Neural cell (in vitro differentiated cells): ENCODE measurements around the gene CELA2A. TPM values are rescaled to one million over a fixed set of nuclear protein-coding genes. Genes with fewer than 3 reads are reported as not detected.

ENCODE experiments used
- H2AFZ ChIP-seq: fragments of 200-600, 300-800 bp; sonication (generic), shearing (Covaris generic); 2 replicates; pipeline ENCODE4 v1.6.0; 2014; ENCODE audit warnings: low read depth, mild to moderate bottlenecking, antibody characterized with exemption, low read length, moderate library complexity
- H3F3A ChIP-seq: fragments of 200-600 bp; shearing (Covaris generic); 2 replicates; pipeline ENCODE4 v1.6.1; 2016; ENCODE audit warnings: mild to moderate bottlenecking, moderate library complexity, mixed read lengths, antibody characterized with exemption, low read length; ENCODE audit not compliant: insufficient read depth, poor library complexity, severe bottlenecking
- H3K27ac ChIP-seq: fragments of 200-600, 300-800 bp; sonication (generic), shearing (Covaris generic); 2 replicates; pipeline ENCODE4 v1.5.1; 2014; ENCODE audit warnings: mild to moderate bottlenecking, low read length, moderate library complexity
- H3K27me3 ChIP-seq: fragments of 300-800, 200-600 bp; sonication (generic), shearing (Covaris generic); 2 replicates; pipeline ENCODE4 v1.6.0; 2014; ENCODE audit warnings: mild to moderate bottlenecking, low read depth, low read length, moderate library complexity; ENCODE audit not compliant: insufficient read depth
- H3K36me3 ChIP-seq: fragments of 300-800, 200-600 bp; sonication (generic), shearing (Covaris generic); 2 replicates; pipeline ENCODE4 v1.5.1; 2014; ENCODE audit warnings: mild to moderate bottlenecking, antibody characterized with exemption, low read length, moderate library complexity; ENCODE audit not compliant: insufficient read depth
- H3K4me2 ChIP-seq: fragments of 300-800, 200-600 bp; sonication (generic), shearing (Covaris generic); 2 replicates; pipeline ENCODE4 v1.6.0; 2014; ENCODE audit warnings: mild to moderate bottlenecking, low read length
- H3K4me3 ChIP-seq: fragments of 300-800, 200-600 bp; sonication (generic), shearing (Covaris generic); 2 replicates; pipeline ENCODE4 v1.5.1; 2014; ENCODE audit warnings: mild to moderate bottlenecking, low read length, moderate library complexity
- H3K79me2 ChIP-seq: fragments of 200-600 bp; shearing (Covaris generic); replicated peaks from 2 replicates; pipeline ENCODE4 v1.6.0; 2014; ENCODE audit warnings: mild to moderate bottlenecking, low read length, moderate library complexity; ENCODE audit not compliant: insufficient read depth
- H3K9ac ChIP-seq: fragments of 300-800, 200-600 bp; sonication (generic), shearing (Covaris generic); 2 replicates; pipeline ENCODE4 v1.6.1; 2016; ENCODE audit warnings: mild to moderate bottlenecking, low read length, mixed read lengths
- H3K9me2 ChIP-seq: fragments of 200-600 bp; shearing (Covaris generic); 2 replicates; pipeline ENCODE4 v1.6.1; 2016; ENCODE audit warnings: mild to moderate bottlenecking, low read length, mixed read lengths; ENCODE audit not compliant: insufficient read depth
- H3K9me3 ChIP-seq: fragments of 200-600, 300-800 bp; sonication (generic), shearing (Covaris generic); 2 replicates; pipeline ENCODE4 v1.6.1; 2016; ENCODE audit warnings: mild to moderate bottlenecking, mixed run types, low read length, moderate library complexity, mixed read lengths
- H4K20me1 ChIP-seq: fragments of 200-600 bp; shearing (Covaris generic); 2 replicates; pipeline ENCODE4 v1.6.1; 2016; ENCODE audit warnings: mild to moderate bottlenecking, mixed run types; ENCODE audit not compliant: insufficient read depth
- CTCF ChIP-seq: fragments of 450-650 bp; IDR thresholded peaks from 2 replicates; pipeline ENCODE4 v1.5.1; 2014; ENCODE audit warnings: antibody characterized with exemption, mild to moderate bottlenecking, moderate library complexity; ENCODE audit not compliant: poor library complexity, severe bottlenecking
- EP300 ChIP-seq: fragments of 450-650 bp; conservative IDR thresholded peaks from 2 replicates; pipeline ENCODE4 v1.6.1; 2014; ENCODE audit warnings: antibody characterized with exemption, mild to moderate bottlenecking, moderate library complexity; ENCODE audit not compliant: poor library complexity, severe bottlenecking
- EZH2 ChIP-seq: fragments of 200-600, 300-800 bp; shearing (Covaris generic), sonication (generic); IDR thresholded peaks from 2 replicates; pipeline ENCODE4 v1.6.1; 2014; ENCODE audit warnings: antibody characterized with exemption, low read length, borderline replicate concordance, mild to moderate bottlenecking; ENCODE audit not compliant: insufficient read depth, poor library complexity, severe bottlenecking
- MXI1 ChIP-seq: fragments of 450-650 bp; conservative IDR thresholded peaks from 2 replicates; pipeline ENCODE4 v1.6.1; 2014; ENCODE audit warnings: antibody characterized with exemption, mild to moderate bottlenecking; ENCODE audit not compliant: poor library complexity, severe bottlenecking
- POLR2AphosphoS5 ChIP-seq: IDR thresholded peaks from 2 replicates; pipeline ENCODE4 v1.6.1; 2012
- RAD21 ChIP-seq: fragments of 450-650 bp; conservative IDR thresholded peaks from 2 replicates; pipeline ENCODE4 v1.6.1; 2014; ENCODE audit warnings: antibody characterized with exemption, mild to moderate bottlenecking, moderate library complexity
- REST ChIP-seq: IDR thresholded peaks from 2 replicates; pipeline ENCODE4 v1.6.1; 2012; ENCODE audit warnings: borderline replicate concordance
- SMC3 ChIP-seq: fragments of 450-650 bp; conservative IDR thresholded peaks from 2 replicates; pipeline ENCODE4 v1.6.1; 2014; ENCODE audit warnings: antibody characterized with exemption, mild to moderate bottlenecking, moderate library complexity; ENCODE audit not compliant: poor library complexity
- TAF1 ChIP-seq: IDR thresholded peaks from 2 replicates; pipeline ENCODE4 v1.6.1; 2012; ENCODE audit warnings: low read depth
- polyA plus RNA-seq: library from polyadenylated mRNA; depleted of rRNA; stranded (reverse); fragments of >200 nt; gene quantifications from 2 replicates; pipeline ENCODE4 v1.2.3, GENCODE V29; 2014

Gene CELA2A
- polyA plus RNA-seq, 1 donor from 2014 or later: not detected

GRCh38 chr1:15452216-15452615 is 4.3 kb upstream of the CELA2A start:
- Histone ChIP-seq H3K79me2 (no peaks in the 10 kb centered on the region), H2AFZ (no peak overlapping the region), H3K9me3 (no peaks in the 10 kb centered on the region), H3K9ac (no peak overlapping the region), H3K27ac (no peak overlapping the region), H4K20me1 (no peaks in the 10 kb centered on the region), H3F3A (no peaks in the 10 kb centered on the region), H3K9me2 (no peaks in the 10 kb centered on the region), H3K4me2 (no peak overlapping the region), H3K27me3 (no peaks in the 10 kb centered on the region), H3K4me3 (no peak overlapping the region), H3K36me3 (no peaks in the 10 kb centered on the region)
- TF ChIP-seq EZH2: no peak
- no peak for TF ChIP-seq POLR2AphosphoS5
- TF ChIP-seq MXI1: no peak
- no peak for TF ChIP-seq CTCF
- no peak for TF ChIP-seq EP300
- no peak for TF ChIP-seq RAD21
- no peak for TF ChIP-seq SMC3
- TF ChIP-seq REST: no peak
- TF ChIP-seq TAF1: no peak

- Histone ChIP-seq H2AFZ (no peak overlapping the region), H3F3A (no peaks in the 10 kb centered on the region), H3K9me2 (no peaks in the 10 kb centered on the region), H3K9me3 (no peaks in the 10 kb centered on the region), H4K20me1 (no peaks in the 10 kb centered on the region), H3K9ac (no peak overlapping the region), H3K27ac (no peak overlapping the region), H3K36me3 (no peaks in the 10 kb centered on the region), H3K4me2 (no peak overlapping the region), H3K79me2 (no peaks in the 10 kb centered on the region), H3K4me3 (no peak overlapping the region), H3K27me3 (no peaks in the 10 kb centered on the region)
- TF ChIP-seq RAD21 (no peak), REST (no peak), TAF1 (no peak), EZH2 (no peak), EP300 (no peak), CTCF (no peak), SMC3 (no peak), MXI1 (no peak), POLR2AphosphoS5 (no peak)
Measured at GRCh38 chr1:15452866-15453571, 3.5 kb upstream of the CELA2A start.
